Fibroblast of pulmonary artery (primary cell): ENCODE results near the gene MEX3A.
A peak's percentile ranks its signal among the peaks of the same experiment; 100 is the strongest.

ENCODE experiments used
- DNase-seq: peaks from one replicate; pipeline ENCODE4 v3.0.0-alpha.2; 2010; ENCODE audit warnings: low read depth
- H3K4me3 ChIP-seq: replicated peaks from 2 replicates; pipeline ENCODE4 v1.5.1; 2011; ENCODE audit warnings: low read depth, mild to moderate bottlenecking, control low read depth, low read length, moderate library complexity
- TF ChIP-seq, protein P1 (sequence below): IDR thresholded peaks from 2 replicates; pipeline ENCODE4 v1.5.1; 2011; ENCODE audit warnings: mild to moderate bottlenecking, control low read depth, low read length, inconsistent platforms; ENCODE audit errors: missing control alignments

MEX3A gene

GRCh38 chr1:156080863-156081179, 1.4 kb downstream of the MEX3A start:
- H3K4me3 ChIP-seq, result peak overlapping the region; percentile 87
- no peak for DNase-seq
- TF ChIP-seq, protein P1, sequence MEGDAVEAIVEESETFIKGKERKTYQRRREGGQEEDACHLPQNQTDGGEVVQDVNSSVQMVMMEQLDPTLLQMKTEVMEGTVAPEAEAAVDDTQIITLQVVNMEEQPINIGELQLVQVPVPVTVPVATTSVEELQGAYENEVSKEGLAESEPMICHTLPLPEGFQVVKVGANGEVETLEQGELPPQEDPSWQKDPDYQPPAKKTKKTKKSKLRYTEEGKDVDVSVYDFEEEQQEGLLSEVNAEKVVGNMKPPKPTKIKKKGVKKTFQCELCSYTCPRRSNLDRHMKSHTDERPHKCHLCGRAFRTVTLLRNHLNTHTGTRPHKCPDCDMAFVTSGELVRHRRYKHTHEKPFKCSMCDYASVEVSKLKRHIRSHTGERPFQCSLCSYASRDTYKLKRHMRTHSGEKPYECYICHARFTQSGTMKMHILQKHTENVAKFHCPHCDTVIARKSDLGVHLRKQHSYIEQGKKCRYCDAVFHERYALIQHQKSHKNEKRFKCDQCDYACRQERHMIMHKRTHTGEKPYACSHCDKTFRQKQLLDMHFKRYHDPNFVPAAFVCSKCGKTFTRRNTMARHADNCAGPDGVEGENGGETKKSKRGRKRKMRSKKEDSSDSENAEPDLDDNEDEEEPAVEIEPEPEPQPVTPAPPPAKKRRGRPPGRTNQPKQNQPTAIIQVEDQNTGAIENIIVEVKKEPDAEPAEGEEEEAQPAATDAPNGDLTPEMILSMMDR, result no peak

- H3K4me3 ChIP-seq, result peak overlapping the region; percentile 87
- TF ChIP-seq, protein P1, result no peak
- no peak for DNase-seq
Measured at GRCh38 chr1:156080241-156080862, 1.9 kb downstream of the MEX3A start.

GRCh38 chr1:156079762-156080161, 2.5 kb downstream of the MEX3A start:
- no peak for DNase-seq
- H3K4me3 ChIP-seq, result peak overlapping the region; percentile 87
- TF ChIP-seq, protein P1, result no peak

DNA sequence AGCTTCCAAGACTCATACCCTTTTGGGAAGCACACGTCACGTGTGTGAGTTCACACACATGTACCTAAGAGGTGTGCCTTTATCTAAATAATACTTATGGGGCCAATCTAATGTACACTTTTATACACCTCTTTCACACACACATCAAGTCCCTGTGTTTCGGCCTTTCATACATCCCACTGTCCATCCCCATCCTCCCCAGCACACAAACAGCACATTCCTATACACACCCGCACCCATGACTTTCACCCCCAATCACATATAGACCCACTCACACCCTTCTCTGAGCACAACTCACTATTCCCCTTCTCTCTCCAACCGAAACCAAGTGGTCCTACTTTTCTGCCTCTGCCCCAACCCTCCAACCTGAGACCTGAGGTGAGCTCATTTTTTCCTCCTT, 3.5 kb downstream of the MEX3A start:
- DNase-seq, result no peak
- TF ChIP-seq, protein P1, result no peak
- H3K4me3 ChIP-seq, result no peak overlapping the region

DNA sequence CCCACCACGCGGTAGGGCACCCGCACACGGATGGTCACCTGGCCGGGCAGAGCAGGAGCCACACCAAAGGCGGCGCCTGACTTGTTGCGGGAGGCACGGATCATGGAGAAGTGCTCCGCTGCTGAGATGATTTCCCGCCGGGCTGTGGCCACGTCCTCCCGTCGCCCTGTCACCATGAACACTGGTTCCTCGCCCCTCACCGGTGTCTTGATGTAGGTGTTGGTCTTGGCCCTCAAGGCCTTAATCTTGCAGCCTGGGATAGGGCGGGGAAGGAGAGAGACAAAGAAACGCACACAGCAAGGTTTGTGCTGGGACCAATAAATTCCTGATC, 4.9 kb downstream of the MEX3A start:
- no peak for DNase-seq
- TF ChIP-seq, protein P1, result no peak
- no peak overlapping the region for H3K4me3 ChIP-seq

- no peak overlapping the region for H3K4me3 ChIP-seq
- TF ChIP-seq, protein P1, result no peak
- DNase-seq, result no peak
Measured at GRCh38 chr1:156076609-156077429, 5.4 kb downstream of the MEX3A start.

GRCh38 chr1:156075775-156076204, 6.5 kb downstream of the MEX3A start:
- no peak overlapping the region for H3K4me3 ChIP-seq
- TF ChIP-seq, protein P1, result no peak
- no peak for DNase-seq
